Measurements from ENCODE around the gene PODN. TPM values are rescaled to one million over a fixed set of nuclear protein-coding genes. Genes with fewer than 3 reads are reported as not detected.

PODN gene
- total RNA-seq, 1 donor from 2014 or later, result 1.2 TPM

DNA sequence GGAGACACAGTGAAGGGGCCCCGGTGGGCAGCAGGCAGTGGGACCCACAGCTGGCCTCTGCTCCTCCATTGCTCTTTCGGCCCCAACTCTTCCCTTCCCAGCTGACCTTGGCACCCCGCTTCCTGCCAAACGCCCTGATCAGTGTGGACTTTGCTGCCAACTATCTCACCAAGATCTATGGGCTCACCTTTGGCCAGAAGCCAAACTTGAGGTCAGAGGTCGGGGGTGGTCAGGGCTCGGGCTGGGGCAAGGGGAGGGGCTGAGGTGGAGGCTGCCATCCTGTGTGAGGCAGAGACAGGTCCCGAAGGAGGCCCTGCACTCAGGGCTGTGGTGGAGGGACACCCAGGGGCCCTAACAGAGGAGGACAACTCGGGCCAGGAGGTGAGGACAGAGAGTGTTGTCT is 13.7 kb downstream of the PODN start:
- DNase-seq, result no peak

DNA sequence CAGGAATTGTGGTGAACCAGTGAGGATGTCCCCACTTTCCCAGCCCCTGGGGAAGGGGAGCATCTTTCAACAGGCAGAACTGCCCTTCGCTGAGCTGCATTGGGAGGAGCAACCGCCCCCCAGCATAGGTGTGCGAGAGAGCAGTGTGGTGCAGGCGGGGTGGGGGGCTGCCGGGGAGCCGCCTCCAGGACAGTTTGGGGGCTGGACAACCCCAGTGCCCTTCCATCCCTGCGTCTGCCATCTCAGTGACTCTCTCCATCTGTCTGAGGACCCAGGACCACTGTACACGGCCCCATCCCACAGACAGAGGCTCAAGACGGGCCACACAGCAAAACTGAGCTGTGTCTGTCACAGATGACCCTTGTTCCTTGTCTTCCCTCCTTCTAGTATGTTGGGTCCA is 14.2 kb downstream of the PODN start:
- DNase-seq, result no peak

DNA sequence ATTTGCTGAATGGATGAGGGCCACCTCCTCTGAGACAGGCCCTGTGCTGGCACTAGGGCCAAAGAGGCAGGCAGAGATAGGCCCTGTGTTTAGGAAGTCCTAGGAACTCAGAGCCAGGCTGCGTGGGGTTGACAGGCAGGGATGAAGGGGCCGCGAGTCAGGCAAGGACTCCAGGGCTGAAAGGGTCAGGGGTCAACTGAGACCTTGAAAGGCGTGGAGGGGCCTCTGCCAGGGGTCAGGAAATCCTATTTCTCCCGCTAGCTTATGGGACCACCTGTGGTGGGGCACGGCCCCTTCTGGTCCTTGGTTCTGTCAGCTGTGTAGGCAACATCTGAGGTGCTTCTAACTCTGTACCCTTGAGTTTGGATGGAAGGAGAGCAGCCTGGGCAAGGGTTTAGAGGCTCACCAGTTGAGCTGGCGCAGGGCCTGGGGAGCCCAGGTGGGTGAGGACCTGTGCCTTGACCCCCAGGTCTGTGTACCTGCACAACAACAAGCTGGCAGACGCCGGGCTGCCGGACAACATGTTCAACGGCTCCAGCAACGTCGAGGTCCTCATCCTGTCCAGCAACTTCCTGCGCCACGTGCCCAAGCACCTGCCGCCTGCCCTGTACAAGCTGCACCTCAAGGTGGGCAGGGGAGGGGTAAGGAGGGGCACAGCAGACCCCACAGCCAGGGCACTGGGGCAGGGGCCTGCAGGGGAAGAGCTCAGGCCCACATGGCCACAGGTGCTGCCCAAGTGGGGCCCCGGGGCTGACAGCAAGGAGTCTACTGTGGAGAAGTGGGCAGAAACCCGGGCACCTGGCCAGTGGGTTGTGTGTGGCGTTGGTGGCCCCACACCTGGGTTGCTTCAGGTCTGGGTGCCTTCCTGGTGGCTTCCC is 14.9 kb downstream of the PODN start:
- no peak for DNase-seq

DNA sequence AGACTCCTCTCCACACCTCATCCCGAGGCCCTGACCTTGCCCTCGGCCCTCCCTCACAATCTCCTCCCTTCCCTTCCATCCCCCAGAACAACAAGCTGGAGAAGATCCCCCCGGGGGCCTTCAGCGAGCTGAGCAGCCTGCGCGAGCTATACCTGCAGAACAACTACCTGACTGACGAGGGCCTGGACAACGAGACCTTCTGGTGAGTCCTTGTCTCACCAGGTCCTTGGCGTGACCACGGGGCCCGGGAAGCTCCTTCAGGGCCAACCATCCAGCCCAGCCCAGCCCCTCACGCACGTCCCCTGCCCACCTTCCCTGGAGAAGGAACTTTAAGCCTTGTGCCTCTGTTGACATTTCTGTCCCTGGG is 15.6 kb downstream of the PODN start:
- DNase-seq, result no peak

DNA sequence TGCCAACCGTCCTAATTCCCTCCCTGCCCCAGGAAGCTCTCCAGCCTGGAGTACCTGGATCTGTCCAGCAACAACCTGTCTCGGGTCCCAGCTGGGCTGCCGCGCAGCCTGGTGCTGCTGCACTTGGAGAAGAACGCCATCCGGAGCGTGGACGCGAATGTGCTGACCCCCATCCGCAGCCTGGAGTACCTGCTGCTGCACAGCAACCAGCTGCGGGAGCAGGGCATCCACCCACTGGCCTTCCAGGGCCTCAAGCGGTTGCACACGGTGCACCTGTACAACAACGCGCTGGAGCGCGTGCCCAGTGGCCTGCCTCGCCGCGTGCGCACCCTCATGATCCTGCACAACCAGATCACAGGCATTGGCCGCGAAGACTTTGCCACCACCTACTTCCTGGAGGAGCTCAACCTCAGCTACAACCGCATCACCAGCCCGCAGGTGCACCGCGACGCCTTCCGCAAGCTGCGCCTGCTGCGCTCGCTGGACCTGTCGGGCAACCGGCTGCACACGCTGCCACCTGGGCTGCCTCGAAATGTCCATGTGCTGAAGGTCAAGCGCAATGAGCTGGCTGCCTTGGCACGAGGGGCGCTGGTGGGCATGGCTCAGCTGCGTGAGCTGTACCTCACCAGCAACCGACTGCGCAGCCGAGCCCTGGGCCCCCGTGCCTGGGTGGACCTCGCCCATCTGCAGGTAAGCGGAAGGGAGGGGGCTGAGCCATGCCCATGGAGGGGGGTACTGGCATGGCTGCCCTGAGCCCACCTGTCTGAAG is 16.5 kb downstream of the PODN start:
- no peak for DNase-seq

DNA sequence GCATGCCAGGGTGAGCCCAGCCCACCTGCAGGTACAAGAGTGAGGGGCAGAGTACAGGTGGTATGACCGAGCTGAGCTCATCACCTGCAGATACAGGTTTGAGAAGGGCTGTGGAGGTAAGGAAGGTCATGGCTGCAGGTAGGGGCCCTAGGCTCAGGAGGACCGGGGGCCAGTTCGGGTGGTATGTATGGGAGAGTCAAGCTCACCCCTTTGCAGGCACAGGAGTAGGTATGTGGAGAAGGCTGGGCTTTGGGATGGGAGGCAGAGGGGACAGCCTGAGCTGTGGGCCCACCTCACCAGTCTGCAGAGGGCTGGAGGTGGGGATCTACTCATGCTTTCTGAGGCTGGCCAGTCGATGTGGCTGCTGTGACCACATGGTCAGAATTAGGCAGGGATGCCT is 17.2 kb downstream of the PODN start:
- no peak for DNase-seq

DNA sequence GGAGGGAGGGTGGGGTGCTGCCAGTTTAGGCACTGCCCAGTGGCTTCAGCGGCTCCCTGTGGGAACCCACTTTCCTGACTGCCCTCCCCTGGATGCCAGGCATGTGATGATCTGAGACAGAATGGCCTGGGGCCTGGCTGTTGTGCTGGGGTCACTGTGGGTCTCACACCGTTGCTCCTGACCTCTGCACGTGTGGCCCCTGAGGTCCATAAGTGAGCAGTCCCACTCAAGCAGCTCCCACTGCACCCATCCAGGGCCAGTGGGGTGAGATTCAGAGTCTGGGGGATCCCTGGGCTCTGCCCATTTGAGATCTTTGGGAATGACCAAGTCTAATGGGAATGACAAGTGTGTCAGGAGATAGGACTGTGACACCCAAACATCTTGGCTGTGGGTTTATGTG is 18.0 kb downstream of the PODN start:
- DNase-seq, result no peak

DNA sequence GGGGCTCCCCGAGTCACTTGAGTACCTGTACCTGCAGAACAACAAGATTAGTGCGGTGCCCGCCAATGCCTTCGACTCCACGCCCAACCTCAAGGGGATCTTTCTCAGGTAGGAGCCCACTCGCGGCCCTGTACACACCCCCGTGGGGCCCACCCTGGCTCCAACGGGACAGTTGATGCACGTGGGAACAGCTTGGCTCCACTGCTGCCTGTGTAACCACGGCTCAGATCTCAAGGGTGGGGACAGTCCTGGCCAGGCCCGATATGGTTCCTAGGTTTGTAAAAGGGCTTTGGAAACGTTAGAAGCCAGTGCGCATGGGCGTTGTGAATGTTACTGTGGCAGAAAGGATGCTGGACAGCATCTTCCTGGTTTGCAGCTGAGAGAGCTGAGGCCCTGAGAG is 18.8 kb downstream of the PODN start:
- no peak for DNase-seq

DNA sequence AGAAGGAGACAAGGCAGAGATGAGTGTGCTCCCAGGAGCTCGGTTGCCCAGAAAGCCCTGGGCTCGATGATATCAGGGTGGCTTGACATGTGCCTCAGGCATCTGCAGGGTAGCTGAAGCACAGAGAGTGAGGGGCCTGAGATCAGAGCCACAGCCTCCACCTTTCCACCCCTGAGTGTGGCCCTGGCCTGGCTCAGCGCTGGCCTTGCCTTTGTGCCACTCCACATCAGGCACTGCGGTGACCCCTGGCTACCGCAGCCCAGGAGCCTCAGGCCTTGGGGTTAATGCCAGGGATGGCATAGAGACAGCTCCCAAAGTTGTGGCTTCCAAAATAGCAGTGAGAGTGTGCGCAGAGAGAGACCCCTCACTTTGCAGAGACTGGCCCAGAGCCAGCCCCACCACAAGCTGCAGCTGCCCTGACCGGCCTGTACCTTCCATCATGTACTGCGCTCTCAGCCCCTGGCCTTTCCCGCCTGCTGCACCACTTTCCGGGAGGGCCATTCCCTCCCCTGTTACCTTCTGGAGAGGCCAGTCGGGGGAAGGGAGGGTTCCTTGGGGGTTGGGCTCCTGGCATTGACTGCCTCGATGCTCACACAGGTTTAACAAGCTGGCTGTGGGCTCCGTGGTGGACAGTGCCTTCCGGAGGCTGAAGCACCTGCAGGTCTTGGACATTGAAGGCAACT is 19.5 kb downstream of the PODN start:
- no peak for DNase-seq

DNA sequence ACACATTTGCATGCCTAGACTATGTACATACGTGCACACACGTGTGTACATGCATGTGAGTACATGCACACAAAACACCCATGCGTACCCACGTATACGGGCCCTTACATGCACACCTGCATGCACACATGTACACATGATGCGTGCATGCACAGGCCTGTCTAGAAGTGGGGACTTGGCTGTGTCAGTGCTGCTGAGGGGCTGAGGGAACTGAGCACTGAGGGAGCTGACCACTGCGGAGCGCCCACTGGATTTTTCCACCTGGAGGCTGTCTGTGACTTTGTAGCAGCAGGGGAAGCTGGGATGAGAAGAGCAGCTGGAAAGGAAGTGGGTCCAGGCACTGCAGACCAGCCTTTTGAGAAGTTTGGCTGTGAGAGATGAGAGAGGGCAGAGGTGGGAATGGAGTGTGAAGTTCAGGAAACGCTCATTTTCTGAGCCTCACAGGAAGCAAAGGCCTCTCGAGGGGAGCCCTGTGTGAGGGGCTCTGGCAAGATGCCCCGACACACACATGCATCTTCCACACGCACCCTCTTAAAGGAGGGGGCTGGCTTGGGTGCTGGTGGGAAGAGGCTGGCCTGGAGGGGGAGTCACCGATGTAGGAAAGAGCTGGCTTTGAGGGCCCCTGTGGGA is 20.9 kb downstream of the PODN start:
- DNase-seq, result no peak

DNA sequence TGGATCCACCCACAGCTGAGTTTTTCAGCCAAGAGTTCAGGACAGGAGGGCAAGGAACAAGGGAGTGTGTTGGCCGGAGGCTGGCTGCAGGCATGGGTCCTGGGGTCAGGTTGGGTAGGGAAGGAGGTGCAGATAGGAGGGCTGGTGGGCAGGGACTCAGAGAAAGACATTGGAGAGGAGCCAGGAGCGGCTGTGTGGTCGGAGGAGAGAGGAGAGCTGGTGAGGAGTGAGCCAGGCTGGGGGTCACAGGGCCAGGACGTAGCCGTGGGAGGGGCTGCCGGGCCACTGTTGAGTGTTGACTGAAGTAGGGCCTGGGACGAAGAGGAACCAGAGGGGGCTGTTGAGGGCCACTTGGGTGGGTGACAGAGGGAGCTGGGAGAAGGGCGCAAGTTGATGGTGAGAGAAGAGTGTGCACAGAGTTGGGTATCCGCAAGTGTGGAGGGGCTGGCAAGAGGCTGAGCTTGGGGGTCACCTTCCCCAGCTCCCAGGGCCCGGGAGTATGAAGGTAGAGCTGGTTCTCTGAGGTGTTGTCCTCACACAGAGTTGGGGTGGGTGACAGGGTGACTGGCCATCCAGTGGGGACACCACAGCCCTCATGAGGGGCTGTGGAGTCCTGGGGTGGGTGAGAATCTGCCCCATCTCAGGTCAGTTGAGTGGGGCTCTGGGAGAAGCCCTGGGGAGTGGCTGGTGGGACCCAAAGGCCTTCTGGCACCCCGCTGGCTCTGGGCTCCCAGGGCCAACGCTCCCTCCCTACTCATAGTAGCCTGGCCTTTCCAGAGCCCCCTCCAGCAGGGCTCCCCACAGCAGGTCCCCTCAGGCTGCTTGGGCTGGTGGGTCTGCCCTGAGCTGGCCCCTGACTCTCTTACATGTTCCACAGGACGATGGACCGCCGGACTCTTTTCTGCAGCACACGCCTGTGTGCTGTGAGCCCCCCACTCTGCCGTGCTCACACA is 21.9 kb downstream of the PODN start:
- DNase-seq, result no peak

DNA sequence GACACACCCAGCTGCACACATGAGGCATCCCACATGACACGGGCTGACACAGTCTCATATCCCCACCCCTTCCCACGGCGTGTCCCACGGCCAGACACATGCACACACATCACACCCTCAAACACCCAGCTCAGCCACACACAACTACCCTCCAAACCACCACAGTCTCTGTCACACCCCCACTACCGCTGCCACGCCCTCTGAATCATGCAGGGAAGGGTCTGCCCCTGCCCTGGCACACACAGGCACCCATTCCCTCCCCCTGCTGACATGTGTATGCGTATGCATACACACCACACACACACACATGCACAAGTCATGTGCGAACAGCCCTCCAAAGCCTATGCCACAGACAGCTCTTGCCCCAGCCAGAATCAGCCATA is 22.6 kb downstream of the PODN start:
- DNase-seq, result no peak

DNA sequence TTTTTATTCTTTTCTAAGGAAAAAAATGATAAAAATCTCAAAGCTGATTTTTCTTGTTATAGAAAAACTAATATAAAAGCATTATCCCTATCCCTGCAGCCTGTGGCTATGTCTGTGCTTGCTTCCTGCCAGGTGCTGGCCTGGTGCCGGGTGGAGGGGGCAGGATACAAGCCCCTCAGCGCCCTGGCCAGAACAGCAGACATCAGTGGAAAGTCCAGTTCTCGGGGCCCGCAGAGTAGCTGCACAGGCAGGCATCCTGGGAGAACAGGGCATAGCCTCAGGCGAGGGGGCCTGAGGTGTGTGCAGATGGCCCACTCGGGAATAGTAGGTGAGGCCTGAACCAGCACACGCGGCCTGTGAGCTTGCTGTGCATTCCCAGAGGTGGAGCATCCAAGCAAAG is 23.4 kb downstream of the PODN start:
- no peak for DNase-seq

DNA sequence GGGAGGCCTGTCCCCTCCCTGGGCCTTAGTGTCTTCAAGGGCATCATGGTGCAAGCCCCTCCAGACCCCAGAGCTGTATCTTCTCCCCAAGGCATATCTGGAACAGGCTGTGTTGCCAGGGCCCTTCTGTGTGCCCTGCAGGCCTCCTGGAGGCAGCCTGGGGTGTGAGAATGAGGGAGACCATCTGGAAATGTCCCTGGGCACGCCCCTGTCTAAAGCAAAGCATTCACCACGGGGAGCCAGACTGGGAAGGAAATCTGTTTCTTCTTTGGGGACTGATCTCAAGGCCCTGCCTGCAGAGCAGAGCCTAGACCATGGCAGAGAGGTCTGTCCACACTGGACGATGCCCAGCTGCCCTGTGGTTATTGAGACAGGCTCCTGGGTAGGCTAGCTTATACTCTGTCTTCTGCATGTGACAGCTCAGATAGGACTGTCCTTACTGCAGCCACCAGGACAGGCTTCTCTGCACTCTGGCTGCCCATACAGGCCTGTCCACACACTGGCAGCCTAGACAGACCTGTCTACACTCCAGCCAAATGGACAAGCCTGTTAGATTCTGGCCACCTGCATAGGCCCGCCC is 24.6 kb downstream of the PODN start:
- no peak for DNase-seq

DNA sequence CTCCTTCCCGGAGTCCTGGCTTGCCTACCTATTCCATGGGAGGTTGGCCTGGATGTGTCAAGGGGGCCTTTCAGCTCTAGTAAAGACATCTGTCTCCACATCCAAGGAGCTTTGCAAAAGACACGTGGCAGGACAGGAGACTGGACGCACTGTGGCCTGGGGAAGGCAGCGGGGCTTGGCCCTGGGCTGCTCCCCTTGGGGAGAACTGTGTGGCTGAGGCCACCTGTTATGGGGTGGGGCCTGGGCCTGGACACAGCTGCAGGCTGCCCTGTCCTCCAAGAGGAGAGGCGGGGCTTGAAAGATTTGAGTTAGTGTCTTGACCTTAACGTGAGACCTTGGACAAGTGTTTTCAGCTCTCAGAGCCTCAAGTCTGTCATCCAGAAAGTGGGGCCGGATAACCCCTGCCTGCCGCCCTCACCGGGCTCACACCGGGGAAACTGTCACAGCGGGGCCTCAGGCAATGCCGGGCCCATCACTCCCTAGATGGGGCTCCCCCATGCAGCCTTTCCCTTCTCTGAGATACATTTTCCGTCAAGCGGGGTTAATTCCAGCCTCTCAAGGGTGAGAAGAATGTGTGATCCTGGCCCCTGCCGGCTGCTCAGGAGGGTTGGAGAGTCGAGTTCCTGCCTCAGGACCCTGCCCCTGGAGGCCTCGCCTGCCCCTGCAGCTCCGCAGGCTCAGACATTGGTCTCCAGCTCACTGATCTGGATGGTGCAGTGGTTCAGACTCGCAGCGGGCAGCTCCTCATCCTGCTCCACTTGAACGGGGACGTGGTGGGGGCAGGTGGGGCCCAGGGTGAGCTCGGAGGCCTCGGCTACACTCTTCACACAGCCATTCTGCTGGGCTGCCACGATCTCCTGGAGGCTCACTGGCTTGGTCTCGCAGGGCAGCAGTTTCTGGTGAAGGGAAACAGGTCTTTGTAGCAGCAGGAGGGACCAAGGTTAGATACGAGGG is 25.6 kb downstream of the PODN start:
- DNase-seq, result no peak

DNA sequence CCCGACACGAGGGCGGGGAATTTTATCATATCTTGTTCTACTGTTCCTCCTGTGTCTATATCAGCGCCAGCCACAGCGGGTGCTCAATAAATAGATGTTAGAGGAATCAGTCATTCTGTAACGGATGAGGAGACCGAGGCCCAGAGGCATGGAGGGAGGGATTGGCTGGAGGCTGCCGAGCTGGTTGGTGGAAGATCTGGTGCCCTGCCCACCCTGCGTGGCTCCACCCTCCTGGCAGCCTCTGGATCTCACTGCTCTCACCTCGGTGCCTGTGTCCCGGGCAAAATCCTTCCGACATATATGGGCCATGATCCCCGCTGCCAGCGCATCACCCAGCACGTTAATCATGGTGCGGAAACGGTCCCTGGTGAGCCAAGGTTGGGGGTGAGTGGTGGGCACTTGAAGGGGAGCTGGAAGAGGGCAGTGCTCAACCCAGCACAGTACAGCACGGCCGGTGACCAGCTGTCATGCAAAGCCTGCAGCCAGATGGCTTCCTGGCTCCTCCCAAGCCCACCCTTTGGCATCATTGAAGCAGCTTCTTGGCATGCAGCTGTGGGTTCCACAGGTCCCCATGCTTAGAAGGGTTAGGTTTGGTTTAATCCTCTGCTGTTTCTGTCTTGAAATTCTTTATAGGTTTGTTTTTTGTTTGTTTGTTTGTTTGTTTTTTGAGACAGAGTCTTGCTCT is 26.7 kb downstream of the PODN start:
- DNase-seq, result no peak

DNA sequence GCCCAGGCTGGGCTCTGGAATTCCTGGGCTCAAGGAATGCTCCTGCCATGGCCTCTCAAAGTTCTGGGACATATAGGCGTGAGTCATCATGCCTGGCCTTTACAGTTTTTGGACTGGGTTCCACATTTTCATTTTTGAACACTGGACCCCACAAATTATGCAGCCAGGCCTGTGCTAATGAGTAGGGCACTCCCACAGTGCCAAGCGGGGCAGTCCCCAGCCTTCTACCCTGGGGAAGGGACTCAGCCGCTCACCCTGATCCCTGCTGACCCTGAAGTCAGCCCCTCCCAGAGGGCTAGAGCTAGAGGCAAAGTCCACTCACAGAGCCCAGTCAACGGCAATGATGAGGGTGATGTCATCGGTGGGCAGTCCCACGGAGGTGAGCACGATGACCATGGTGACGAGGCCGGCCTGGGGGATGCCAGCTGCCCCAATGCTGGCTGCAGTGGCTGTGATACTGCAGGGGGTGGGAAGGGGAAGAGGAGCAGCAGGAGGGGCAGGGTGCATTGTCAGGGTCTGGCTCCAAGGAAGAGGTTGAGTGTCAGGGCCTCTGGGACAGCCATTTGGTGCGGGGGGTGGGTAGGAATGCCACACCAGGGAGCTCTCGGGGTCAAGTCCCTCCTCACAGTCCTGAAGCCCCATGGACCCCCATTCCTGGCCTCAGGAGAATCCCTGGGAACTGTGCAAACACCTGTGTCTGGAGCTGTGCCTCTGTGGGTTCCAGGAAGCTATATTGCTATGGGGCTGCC is 27.6 kb downstream of the PODN start:
- no peak for DNase-seq

Measured in occipital lobe (tissue), 2 donors.